Fibroblast of pulmonary artery (primary cell): ENCODE results near the gene FOXA3.

Source experiments
- DNase-seq: peaks from one replicate; pipeline ENCODE4 v3.0.0-alpha.2; 2010; ENCODE audit warnings: low read depth
- H3K4me3 ChIP-seq: replicated peaks from 2 replicates; pipeline ENCODE4 v1.5.1; 2011; ENCODE audit warnings: low read depth, mild to moderate bottlenecking, control low read depth, low read length, moderate library complexity
- CTCF ChIP-seq: IDR thresholded peaks from 2 replicates; pipeline ENCODE4 v1.5.1; 2011; ENCODE audit warnings: mild to moderate bottlenecking, control low read depth, low read length, inconsistent platforms; ENCODE audit errors: missing control alignments

The FOXA3 gene

GRCh38 chr19:45901912-45902650, 38.0 kb downstream of the FOXA3 start, which contains the start of gene MYPOP:
Gene MYPOP, minus strand, starts transcription at chr19:45902613. Its CDS starts 840 bp downstream, at chr19:45901773.
- no peak for TF ChIP-seq CTCF
- DNase-seq: no peak
- peak within 1 kb of the TSS; percentile 71 for H3K4me3 ChIP-seq

- TF ChIP-seq CTCF: no peak
- H3K4me3 ChIP-seq: peak overlapping the region; percentile 71
- peak; percentile 98 for DNase-seq
Measured at GRCh38 chr19:45902651-45903625, 38.8 kb downstream of the FOXA3 start.

- no peak for TF ChIP-seq CTCF
- H3K4me3 ChIP-seq: no peak overlapping the region
- no peak for DNase-seq
Measured at GRCh38 chr19:45905011-45905410, 40.9 kb downstream of the FOXA3 start.

- TF ChIP-seq CTCF: no peak
- peak; percentile 62 for DNase-seq
- no peak overlapping the region for H3K4me3 ChIP-seq
Measured at GRCh38 chr19:45906221-45906620, 42.1 kb downstream of the FOXA3 start.

- no peak for DNase-seq
- no peak for TF ChIP-seq CTCF
- no peak overlapping the region for H3K4me3 ChIP-seq
Measured at GRCh38 chr19:45908956-45909355, 44.8 kb downstream of the FOXA3 start.

GRCh38 chr19:45911291-45911690, 47.2 kb downstream of the FOXA3 start:
- no peak overlapping the region for H3K4me3 ChIP-seq
- no peak for DNase-seq
- TF ChIP-seq CTCF: no peak
